ENCODE results near the gene NSRP1.
"Not testable (repeated sequence)": the region's sequence is repeated elsewhere in the genome, so short reads cannot be mapped to it uniquely, and the experiment has no call there.

DNA sequence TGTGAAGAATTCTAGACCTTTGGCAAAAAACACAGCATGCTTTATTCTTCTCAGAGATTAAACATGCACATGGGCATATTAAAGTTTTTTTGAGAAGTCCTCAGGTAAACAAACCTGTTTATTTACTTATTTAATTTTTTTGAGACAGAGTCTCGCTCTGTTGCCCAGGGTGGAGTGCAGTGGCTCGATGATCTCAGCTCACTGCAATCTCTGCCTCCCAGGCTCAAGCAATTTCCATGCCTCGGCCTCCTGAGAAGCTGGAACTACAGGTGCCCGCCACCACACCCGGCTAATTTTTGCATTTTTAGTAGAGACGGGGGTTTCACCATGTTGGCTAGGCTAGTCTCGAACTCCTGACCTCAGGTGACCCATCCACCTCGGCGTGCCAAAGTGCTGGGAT is 84.0 kb downstream of the NSRP1 start:
- TF ChIP-seq, protein P1, sequence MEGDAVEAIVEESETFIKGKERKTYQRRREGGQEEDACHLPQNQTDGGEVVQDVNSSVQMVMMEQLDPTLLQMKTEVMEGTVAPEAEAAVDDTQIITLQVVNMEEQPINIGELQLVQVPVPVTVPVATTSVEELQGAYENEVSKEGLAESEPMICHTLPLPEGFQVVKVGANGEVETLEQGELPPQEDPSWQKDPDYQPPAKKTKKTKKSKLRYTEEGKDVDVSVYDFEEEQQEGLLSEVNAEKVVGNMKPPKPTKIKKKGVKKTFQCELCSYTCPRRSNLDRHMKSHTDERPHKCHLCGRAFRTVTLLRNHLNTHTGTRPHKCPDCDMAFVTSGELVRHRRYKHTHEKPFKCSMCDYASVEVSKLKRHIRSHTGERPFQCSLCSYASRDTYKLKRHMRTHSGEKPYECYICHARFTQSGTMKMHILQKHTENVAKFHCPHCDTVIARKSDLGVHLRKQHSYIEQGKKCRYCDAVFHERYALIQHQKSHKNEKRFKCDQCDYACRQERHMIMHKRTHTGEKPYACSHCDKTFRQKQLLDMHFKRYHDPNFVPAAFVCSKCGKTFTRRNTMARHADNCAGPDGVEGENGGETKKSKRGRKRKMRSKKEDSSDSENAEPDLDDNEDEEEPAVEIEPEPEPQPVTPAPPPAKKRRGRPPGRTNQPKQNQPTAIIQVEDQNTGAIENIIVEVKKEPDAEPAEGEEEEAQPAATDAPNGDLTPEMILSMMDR (IDR thresholded peaks at IDR 0.05; ENCODE audit: poor library complexity, severe bottlenecking) = not testable (repeated sequence)
- TF ChIP-seq EZH2 (IDR thresholded peaks at IDR 0.05; ENCODE audit: borderline replicate concordance, insufficient read depth, low read length, poor library complexity, severe bottlenecking) = not testable (repeated sequence)

All from neural cell (in vitro differentiated cells).